BLaER1 treated with 17β-estradiol and CSF1 and Interleukin-3, amounts not matched to agents 10 nM and 100 nM (cell line): ENCODE data around the gene PRR5L.
A peak's percentile ranks its signal among the peaks of the same experiment; 100 is the strongest.

Experiments
- H3K27ac ChIP-seq, 11 experiments: shearing (Covaris generic); formaldehyde crosslinking; 2 replicates each; pipeline ENCODE4 v1.8.1; 2022
- H3K27me3 ChIP-seq, 11 experiments: shearing (Covaris generic); formaldehyde crosslinking; 2 replicates each; pipeline ENCODE4 v1.8.1; 2022
- H3K36me3 ChIP-seq, 11 experiments: shearing (Covaris generic); formaldehyde crosslinking; 2 replicates each; pipeline ENCODE4 v1.8.1; 2022
- H3K4me1 ChIP-seq, 10 experiments: shearing (Covaris generic); formaldehyde crosslinking; 2 replicates each; pipeline ENCODE4 v1.8.1; 2022
- H3K4me2 ChIP-seq, 11 experiments: shearing (Covaris generic); formaldehyde crosslinking; 2 replicates each; pipeline ENCODE4 v1.8.1; 2022
- H3K4me3 ChIP-seq, 10 experiments: shearing (Covaris generic); formaldehyde crosslinking; 2 replicates each; pipeline ENCODE4 v1.8.1; 2022
- H3K9ac ChIP-seq, 11 experiments: shearing (Covaris generic); formaldehyde crosslinking; 2 replicates each; pipeline ENCODE4 v1.8.1; 2022
- H3K9me3 ChIP-seq, 11 experiments: shearing (Covaris generic); formaldehyde crosslinking; replicated peaks in 1 of 11; 2 replicates each; pipeline ENCODE4 v1.8.1; 2022
- H4K20me1 ChIP-seq, 11 experiments: shearing (Covaris generic); formaldehyde crosslinking; 2 replicates each; pipeline ENCODE4 v1.8.1; 2022
- Cebpa-rat ChIP-seq, 11 experiments: shearing (Covaris generic); IDR thresholded peaks; 2 replicates each; pipeline ENCODE4 v1.8.1; 2022

Gene PRR5L, protein sequence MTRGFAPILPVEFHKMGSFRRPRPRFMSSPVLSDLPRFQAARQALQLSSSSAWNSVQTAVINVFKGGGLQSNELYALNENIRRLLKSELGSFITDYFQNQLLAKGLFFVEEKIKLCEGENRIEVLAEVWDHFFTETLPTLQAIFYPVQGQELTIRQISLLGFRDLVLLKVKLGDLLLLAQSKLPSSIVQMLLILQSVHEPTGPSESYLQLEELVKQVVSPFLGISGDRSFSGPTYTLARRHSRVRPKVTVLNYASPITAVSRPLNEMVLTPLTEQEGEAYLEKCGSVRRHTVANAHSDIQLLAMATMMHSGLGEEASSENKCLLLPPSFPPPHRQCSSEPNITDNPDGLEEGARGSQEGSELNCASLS

DNA sequence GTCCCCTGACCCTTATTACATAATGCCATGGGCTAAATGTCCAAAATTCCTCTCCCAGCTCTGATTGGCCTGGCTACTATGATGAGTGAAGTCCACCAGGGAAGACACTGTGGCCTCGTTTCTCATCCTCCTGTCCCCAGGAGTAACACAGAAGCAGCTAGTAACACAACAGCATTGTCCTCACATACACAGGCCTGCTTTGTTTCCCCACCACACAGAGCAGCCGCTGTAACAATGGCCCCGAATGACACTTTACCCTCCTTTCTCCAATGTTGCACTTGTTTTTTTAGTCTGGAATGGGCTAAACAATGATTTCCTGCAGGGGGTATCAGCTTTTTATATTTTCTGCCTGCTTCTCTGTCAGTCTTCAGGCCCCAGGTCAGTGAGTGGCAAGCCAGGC, at the start of gene PRR5L:
PRR5L (plus strand) TSS at position 363 of the 400 bp plus-strand sequence. CDS start 104,834 bp downstream, outside the sequence.
- H4K20me1 ChIP-seq: no peaks in the 10 kb centered on the region
- H3K4me1 ChIP-seq: no peaks in the 10 kb centered on the region
- H3K27me3 ChIP-seq: no peaks in the 10 kb centered on the region
- no peaks in the 10 kb centered on the region for H3K9me3 ChIP-seq
- no peak within 1 kb of the TSS for H3K4me3 ChIP-seq
- H3K36me3 ChIP-seq: no peaks in the 10 kb centered on the region
- H3K9ac ChIP-seq: no peak within 1 kb of the TSS
- no peak within 1 kb of the TSS for H3K27ac ChIP-seq
- TF ChIP-seq Cebpa-rat (IDR thresholded peaks at IDR 0.05): no peak
- no peak within 1 kb of the TSS for H3K4me2 ChIP-seq

DNA sequence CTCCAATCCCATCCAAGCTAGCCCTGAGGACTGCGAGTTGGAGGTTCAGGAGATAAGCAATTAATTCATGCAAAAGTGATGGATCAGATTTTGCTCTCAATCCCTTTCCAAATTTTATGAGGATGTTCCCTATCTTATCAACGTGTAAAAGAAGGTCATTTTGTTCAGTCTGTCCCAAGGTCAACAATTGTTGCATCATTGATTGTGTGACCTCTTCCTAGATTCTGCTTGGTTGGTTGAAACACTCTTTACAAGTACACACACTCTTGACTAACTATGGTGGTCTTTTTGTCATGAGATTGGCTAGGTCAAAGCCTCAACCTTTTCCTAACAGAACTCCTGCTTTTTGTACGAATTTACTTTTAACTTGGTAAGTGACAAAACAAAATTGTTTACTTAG, 48.6 kb upstream of the PRR5L start:
- Histone ChIP-seq H3K4me1 (peaks cover 0 to 32% (median 0%) of the 10 kb centered on the region in 10 experiments; a peak in 6 of 20 replicates), H3K9ac (no peak overlapping the region), H3K4me2 (peak overlapping the region in 3 of 11 experiments; percentile 38 to 71 (median 64); a peak in 3 of 22 replicates), H4K20me1 (no peaks in the 10 kb centered on the region; a peak in 1 of 22 replicates), H3K4me3 (no peak overlapping the region), H3K27ac (peak overlapping the region in 1 of 11 experiments; percentile 35; a peak in 1 of 22 replicates), H3K9me3 (peaks cover 0 to 21% (median 12%) of the 10 kb centered on the region in 11 experiments; a peak in 16 of 22 replicates), H3K27me3 (no peaks in the 10 kb centered on the region), H3K36me3 (no peaks in the 10 kb centered on the region; a peak in 1 of 22 replicates)
- no peak for TF ChIP-seq Cebpa-rat (IDR thresholded peaks at IDR 0.05)

DNA sequence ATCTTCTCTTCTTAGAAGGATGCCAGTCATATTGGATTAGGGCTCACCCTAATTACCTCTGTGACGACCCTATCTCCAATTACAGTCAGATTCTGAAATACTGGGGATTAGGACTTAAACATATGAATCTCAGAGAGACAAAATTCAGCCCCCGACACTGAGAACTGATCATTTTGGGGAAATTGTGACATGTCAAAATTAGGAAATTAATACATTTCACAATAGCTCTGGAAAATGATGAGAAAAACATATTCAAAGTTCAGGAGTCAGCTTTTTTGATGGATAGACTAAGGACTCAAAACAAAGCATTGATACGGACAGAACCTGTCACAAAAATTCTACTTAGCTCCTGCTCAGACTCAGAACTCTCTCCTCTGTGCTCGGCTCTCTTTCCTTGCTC, 47.7 kb upstream of the PRR5L start:
- 0 out of 22 replicates have a peak overlapping the region, but pooled peaks of 1 of the 11 experiments have one; percentile 6 for H3K9ac ChIP-seq
- H3K27me3 ChIP-seq: no peaks in the 10 kb centered on the region
- no peaks in the 10 kb centered on the region; a peak in 1 of 22 replicates for H3K36me3 ChIP-seq
- peaks cover 0 to 21% (median 12%) of the 10 kb centered on the region in 11 experiments; a peak in 16 of 22 replicates for H3K9me3 ChIP-seq
- H3K27ac ChIP-seq: peak overlapping the region in 3 of 11 experiments; percentile 8 to 41 (median 9); a peak in 3 of 22 replicates
- peaks cover 0 to 32% (median 0%) of the 10 kb centered on the region in 10 experiments; a peak in 6 of 20 replicates for H3K4me1 ChIP-seq
- peak overlapping the region in 4 of 11 experiments; percentile 13 to 71 (median 51); a peak in 5 of 22 replicates for H3K4me2 ChIP-seq
- no peak for TF ChIP-seq Cebpa-rat (IDR thresholded peaks at IDR 0.05)
- no peaks in the 10 kb centered on the region; a peak in 1 of 22 replicates for H4K20me1 ChIP-seq
- no peak overlapping the region for H3K4me3 ChIP-seq

DNA sequence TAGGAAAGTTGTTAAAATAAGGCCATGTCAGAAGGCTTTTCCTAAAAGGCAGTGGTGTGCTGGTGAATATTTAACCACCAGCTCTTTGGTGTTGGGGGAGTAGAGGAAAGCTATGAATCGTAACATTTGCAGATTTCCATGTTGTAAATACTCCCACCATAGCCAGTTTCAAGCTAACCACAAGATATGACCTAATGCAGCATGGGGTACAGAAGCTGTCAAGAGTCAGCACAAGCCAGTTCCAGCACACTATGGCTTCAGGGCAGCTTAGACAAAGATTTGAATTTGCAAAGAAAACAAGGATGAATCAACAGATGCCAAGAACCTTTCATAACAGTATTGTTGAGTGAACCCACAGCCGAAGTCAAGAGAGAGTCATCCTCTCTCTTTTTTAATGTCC, 46.8 kb upstream of the PRR5L start:
- Histone ChIP-seq H3K9ac (no peak overlapping the region; a peak in 1 of 22 replicates), H4K20me1 (no peaks in the 10 kb centered on the region; a peak in 1 of 22 replicates), H3K9me3 (peaks cover 0 to 21% (median 12%) of the 10 kb centered on the region in 11 experiments; a peak in 16 of 22 replicates), H3K27me3 (no peaks in the 10 kb centered on the region), H3K4me1 (peaks cover 0 to 32% (median 0%) of the 10 kb centered on the region in 10 experiments; a peak in 6 of 20 replicates), H3K4me3 (no peak overlapping the region), H3K4me2 (peak overlapping the region in 4 of 11 experiments; percentile 13 to 71 (median 51); a peak in 4 of 22 replicates), H3K36me3 (no peaks in the 10 kb centered on the region; a peak in 1 of 22 replicates), H3K27ac (peak overlapping the region in 3 of 11 experiments; percentile 8 to 41 (median 9); a peak in 3 of 22 replicates)
- no peak for TF ChIP-seq Cebpa-rat (IDR thresholded peaks at IDR 0.05)

DNA sequence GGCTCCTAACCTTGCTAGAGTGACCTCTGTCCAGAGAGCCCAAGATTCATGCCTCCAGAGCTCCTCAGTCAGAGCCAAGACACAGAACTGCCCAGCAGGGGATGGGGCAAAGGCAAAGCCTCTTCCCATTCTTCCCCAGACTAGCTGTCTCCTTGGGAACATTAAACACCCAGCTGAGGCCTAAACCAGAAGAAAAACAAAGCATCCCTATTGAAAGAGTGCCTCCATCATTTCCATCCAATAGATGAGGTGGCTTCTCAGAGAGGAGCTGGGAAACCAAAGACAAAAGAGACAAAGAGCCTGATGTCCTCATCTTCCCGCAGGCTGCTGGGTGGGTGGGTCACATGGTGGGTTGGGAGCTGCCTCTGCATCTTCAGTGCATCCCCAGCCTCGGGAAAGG, 44.3 kb upstream of the PRR5L start:
- no peak for TF ChIP-seq Cebpa-rat (IDR thresholded peaks at IDR 0.05)
- H3K9ac ChIP-seq: no peak overlapping the region
- H3K9me3 ChIP-seq: peaks cover 0 to 27% (median 15%) of the 10 kb centered on the region in 11 experiments; a peak in 16 of 22 replicates
- no peaks in the 10 kb centered on the region for H3K27me3 ChIP-seq
- H3K4me2 ChIP-seq: no peak overlapping the region
- H3K27ac ChIP-seq: no peak overlapping the region
- H3K36me3 ChIP-seq: no peaks in the 10 kb centered on the region; a peak in 1 of 22 replicates
- H3K4me1 ChIP-seq: peaks cover 0 to 32% (median 0%) of the 10 kb centered on the region in 10 experiments; a peak in 6 of 20 replicates
- H3K4me3 ChIP-seq: no peak overlapping the region
- H4K20me1 ChIP-seq: no peaks in the 10 kb centered on the region

DNA sequence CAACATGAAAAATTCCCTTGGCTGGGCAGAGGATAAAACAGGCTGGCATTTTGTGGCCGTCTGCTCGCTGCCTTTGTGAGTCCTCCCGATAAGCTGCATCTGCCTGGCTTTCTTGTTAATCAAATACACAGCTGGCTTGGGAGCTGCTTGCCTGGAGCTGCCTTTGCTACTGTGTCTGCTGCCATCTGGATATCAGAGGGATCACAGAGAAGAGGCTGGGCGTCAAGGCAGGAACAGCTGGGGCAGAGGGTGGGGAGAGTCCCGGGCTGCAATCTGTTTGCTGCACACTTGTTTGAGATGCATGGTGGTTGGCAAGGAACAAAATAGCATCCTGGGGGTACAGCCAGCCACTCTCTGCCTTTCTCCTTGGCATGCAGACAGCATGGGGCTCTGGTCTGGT, 42.9 kb upstream of the PRR5L start:
- H3K4me1 ChIP-seq: peaks cover 0 to 21% (median 0%) of the 10 kb centered on the region in 10 experiments; a peak in 6 of 20 replicates
- TF ChIP-seq Cebpa-rat (IDR thresholded peaks at IDR 0.05): no peak
- no peak overlapping the region for H3K4me2 ChIP-seq
- no peaks in the 10 kb centered on the region; a peak in 1 of 22 replicates for H3K36me3 ChIP-seq
- no peak overlapping the region for H3K9ac ChIP-seq
- H3K9me3 ChIP-seq: peaks cover 0 to 27% (median 15%) of the 10 kb centered on the region in 11 experiments; a peak in 16 of 22 replicates
- no peak overlapping the region for H3K27ac ChIP-seq
- H3K27me3 ChIP-seq: no peaks in the 10 kb centered on the region
- no peaks in the 10 kb centered on the region for H4K20me1 ChIP-seq
- H3K4me3 ChIP-seq: no peak overlapping the region

DNA sequence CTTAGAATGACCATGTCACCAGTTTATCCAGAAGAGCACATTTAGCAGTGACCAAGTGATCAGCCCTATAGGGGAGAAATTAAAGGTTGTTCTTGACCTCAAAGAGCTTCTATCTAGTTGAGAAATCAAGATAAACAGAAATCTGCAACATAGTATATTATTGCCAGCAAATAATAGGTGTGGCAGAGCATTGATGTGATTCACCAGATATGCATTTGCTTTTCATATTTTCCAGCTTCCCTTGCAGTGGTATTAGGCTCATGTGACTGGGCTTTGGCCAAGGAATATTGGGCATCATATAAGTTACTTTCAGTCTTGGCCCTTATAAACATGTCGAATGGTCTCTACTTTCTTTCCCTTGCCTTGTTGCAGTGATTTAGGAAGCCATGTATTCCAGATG, 41.4 kb upstream of the PRR5L start:
- TF ChIP-seq Cebpa-rat (IDR thresholded peaks at IDR 0.05): no peak
- Histone ChIP-seq H3K27ac (no peak overlapping the region), H3K4me3 (no peak overlapping the region), H4K20me1 (no peaks in the 10 kb centered on the region), H3K27me3 (no peaks in the 10 kb centered on the region), H3K9ac (no peak overlapping the region), H3K36me3 (no peaks in the 10 kb centered on the region; a peak in 1 of 22 replicates), H3K4me2 (no peak overlapping the region), H3K4me1 (peaks cover 0 to 18% (median 0%) of the 10 kb centered on the region in 10 experiments; a peak in 5 of 20 replicates), H3K9me3 (peaks cover 0 to 26% (median 15%) of the 10 kb centered on the region in 11 experiments; a peak in 16 of 22 replicates)

DNA sequence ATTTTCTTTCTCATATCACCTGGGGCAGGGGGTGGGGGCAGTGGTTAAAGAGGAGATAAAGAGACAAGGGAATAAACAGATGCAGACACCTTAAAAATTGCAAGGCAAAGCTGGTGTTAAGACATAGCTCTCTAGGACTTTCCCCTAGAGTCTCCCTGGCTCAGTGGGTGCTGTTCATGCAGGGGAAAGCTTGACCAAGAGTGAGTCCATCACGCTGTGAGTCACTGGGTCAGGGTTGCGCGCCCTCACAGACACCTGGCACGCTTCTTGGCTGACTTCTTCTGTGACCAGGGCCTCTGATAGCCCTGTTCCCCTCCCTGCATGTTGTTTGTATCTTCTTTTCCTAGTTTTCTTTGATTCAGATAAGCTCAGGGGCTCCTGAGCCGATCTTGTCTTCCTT, 38.7 kb upstream of the PRR5L start:
- Histone ChIP-seq H3K4me1 (peaks cover 0 to 14% (median 0%) of the 10 kb centered on the region in 10 experiments; a peak in 3 of 20 replicates), H3K27ac (no peak overlapping the region), H3K9ac (no peak overlapping the region), H3K4me2 (no peak overlapping the region), H4K20me1 (no peaks in the 10 kb centered on the region), H3K27me3 (no peaks in the 10 kb centered on the region), H3K9me3 (peaks cover 0 to 7% (median 0%) of the 10 kb centered on the region in 11 experiments; a peak in 7 of 22 replicates), H3K4me3 (no peak overlapping the region), H3K36me3 (no peaks in the 10 kb centered on the region)
- TF ChIP-seq Cebpa-rat (IDR thresholded peaks at IDR 0.05): no peak
